IPS-18c (cell line): ENCODE measurements around the gene HYI.
"Not testable (repeated sequence)": the region's sequence is repeated elsewhere in the genome, so short reads cannot be mapped to it uniquely, and the experiment has no call there.

Source experiments
- H3K4me3 ChIP-seq: 2 replicates; pipeline ENCODE4 v1.7.0; 2013; ENCODE audit warnings: low read depth, mild to moderate bottlenecking, low read length, moderate library complexity; ENCODE audit not compliant: insufficient read depth
- H3K9me3 ChIP-seq: one replicate; pipeline ENCODE4 v1.6.1; 2013; ENCODE audit warnings: mild to moderate bottlenecking, low read length, moderate library complexity; ENCODE audit not compliant: control insufficient read depth, insufficient read depth

The HYI gene

DNA sequence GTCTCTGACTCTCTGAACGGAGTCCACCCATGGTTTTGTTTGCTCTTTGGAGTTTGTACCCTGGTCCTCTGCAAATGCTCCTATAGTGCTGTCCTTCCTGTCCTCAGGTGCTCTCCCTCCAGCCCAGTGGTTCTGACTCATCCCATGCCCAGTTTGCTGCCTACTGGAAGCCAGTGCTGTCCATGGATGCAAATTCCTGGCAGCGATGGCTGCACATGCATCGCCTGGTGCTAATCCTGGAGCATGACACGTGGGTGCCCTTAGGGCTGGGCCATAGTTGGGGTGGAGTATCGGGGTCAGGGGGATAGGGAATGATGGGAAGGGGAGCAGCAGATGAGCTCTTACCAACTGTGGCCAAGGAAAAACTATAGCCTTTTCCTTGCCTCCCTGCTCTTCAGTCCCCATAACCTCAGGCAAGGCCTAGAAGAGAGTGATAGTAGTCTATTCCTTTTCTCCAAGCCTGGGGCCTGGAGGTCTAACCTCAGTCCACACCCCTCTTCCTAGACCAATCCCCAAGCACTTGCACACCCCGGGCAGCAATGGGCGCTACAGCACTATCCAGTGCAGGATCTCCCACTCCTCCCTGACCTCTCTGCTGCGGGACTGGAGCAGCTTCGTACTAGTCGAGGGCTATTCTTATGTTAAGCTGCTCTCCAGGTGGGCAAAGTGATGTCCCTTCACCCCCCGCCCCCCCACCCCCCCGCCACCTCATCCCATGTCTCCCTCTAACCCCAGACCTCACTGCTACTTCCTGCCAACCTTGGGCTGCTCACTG lies 31.6 kb downstream of the HYI start:
- Histone ChIP-seq H3K9me3 (no peaks in the 10 kb centered on the region), H3K4me3 (no peak overlapping the region)

GRCh38 chr1:43421396-43421795 lies 32.3 kb downstream of the HYI start:
- Histone ChIP-seq H3K9me3 (no peaks in the 10 kb centered on the region), H3K4me3 (no peak overlapping the region)

GRCh38 chr1:43420874-43421273 lies 32.9 kb downstream of the HYI start:
- no peaks in the 10 kb centered on the region for H3K9me3 ChIP-seq
- no peak overlapping the region for H3K4me3 ChIP-seq

- H3K9me3 ChIP-seq = no peaks in the 10 kb centered on the region
- no peak overlapping the region for H3K4me3 ChIP-seq
Measured at GRCh38 chr1:43419627-43420425, 33.9 kb downstream of the HYI start.

DNA sequence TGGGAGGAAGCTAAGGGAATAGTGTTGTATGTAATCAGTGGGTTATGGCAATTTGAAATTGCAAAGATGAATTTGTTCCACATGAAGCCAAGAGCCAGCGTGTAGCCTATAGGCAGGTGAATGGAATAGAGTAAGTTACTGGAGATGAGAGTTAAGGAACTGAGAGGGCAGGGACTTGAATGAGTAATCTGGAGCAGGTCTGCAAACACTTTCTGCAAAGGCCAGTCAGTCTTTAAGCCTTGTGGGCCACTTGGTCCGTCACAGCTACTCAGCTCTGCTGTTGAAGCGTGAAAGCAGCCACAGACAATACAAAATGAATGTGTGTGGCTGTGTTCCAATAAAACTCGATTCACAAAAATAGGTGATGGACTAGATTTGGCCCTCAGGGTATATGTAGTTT lies 34.9 kb downstream of the HYI start:
- Histone ChIP-seq H3K4me3 (no peak overlapping the region), H3K9me3 (no peaks in the 10 kb centered on the region)

DNA sequence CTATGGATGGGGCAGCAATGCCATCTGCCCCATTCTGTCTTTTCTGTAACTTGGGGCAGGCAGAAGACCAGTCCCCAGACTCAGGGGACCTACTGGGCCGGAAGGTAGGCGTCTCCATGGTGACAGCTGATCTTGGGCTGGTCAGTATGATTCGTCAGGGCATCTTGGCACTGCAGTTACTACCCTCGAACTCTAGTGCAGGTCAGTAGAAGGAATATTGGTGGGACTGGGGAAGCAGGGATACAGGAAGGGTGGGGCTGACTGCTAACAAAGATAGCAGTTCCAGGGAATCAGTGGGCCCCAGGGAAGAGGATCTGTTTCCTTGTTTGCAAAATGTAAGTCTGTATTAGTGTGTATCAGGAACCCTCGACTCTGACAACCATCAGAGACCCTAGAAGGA lies 37.8 kb downstream of the HYI start:
- H3K4me3 ChIP-seq = no peak overlapping the region
- H3K9me3 ChIP-seq = no peaks in the 10 kb centered on the region

GRCh38 chr1:43414634-43415223 lies 39.0 kb downstream of the HYI start:
- Histone ChIP-seq H3K9me3 (no peaks in the 10 kb centered on the region), H3K4me3 (no peak overlapping the region)

- H3K4me3 ChIP-seq, H3K9me3 ChIP-seq: not testable (repeated sequence)
Measured at GRCh38 chr1:43413426-43413825, 40.3 kb downstream of the HYI start.

DNA sequence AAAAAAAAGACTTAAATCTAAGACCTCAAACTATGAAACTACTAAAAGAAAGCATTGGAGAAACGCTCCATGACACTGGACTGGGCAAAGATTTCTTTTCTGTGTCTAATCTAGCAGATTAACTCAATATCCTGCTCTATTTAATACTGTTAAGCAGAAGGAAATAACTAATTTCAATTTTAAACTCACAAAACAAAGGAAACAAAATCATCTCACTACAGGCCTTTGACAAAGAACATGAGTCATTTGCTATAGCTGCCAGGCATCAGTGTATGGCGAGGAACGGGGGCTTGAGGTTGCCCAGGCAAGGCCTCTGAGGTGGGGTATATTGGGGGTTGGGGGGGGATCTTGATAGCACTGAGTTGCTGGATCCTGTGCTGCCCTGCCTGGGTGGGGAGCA lies 43.2 kb downstream of the HYI start:
- H3K4me3 ChIP-seq = no peak overlapping the region
- no peaks in the 10 kb centered on the region for H3K9me3 ChIP-seq

DNA sequence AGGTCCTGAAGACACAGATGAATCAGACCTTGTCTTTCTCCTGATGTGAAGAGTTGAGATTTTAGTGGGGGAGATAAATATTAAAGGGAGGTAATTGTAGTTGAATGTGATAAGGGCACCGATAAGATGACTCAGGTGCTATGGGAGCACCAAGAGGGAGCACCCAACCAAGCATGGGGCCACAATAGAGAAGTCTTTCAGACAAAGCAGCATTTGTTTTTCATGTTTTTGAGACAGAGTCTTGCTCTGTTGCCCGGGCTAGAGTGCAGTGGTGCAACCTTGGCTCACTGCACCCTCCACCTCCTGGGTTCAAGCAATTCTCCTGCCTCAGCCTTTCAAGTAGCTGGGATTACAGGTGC lies 47.9 kb downstream of the HYI start:
- H3K4me3 ChIP-seq = no peak overlapping the region
- H3K9me3 ChIP-seq = no peaks in the 10 kb centered on the region

DNA sequence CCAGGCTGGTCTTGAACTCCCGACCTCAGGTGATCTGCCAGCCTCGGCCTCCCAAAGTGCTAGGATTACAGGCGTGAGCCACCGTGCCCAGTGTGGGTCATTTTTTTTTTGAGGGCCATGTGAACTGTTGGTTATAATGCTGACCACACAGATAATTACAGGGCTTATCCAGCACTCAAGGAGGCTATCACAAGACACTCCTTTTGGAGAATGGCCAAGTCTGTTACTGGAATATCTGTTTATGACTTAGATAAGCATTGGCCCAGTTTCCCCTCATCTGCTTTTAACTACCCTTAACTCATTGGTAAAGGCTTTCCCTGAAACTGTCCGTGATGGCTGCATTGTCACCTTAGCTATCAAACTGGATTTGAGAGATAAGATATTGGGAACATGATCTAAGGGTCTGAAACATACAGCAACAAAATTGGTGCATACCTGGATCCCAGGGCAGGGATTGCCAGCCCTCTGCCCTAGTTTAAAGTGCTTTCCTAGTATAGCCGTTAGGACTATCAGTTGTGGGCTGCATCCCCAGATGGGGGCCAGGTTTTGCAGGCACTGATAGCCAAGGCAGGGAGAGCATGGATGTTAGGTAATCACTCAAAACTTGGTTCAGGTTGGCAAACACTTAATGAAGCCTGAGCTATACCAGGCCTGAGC lies 48.4 kb downstream of the HYI start:
- Histone ChIP-seq H3K4me3 (no peak overlapping the region), H3K9me3 (no peaks in the 10 kb centered on the region)

DNA sequence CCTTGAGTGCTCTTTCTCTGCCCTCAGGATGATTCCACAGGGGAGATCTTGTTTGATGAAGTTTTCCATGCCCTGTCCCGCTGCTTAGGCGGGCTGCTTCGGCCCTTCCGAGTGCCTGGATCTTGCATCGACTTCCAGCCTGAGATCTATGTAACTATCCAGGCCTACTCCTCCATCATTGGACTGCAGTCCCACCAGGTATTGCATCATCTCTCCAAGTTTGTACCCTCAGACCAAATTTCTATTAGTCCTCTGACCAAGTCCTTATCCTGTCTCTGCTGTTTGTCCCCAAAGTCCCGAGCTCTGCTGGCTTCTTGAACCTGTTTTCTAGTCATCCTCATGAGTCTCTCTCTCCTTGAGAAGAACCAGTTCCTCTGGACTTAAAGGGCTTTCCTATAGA lies 49.4 kb downstream of the HYI start:
- Histone ChIP-seq H3K9me3 (no peaks in the 10 kb centered on the region), H3K4me3 (no peak overlapping the region)

- Histone ChIP-seq H3K4me3 (no peak overlapping the region), H3K9me3 (no peaks in the 10 kb centered on the region)
Measured at GRCh38 chr1:43402089-43402865, 51.5 kb downstream of the HYI start.
